ENCODE data around the gene ATL2.

- TF ChIP-seq POLR2A (IDR thresholded peaks at IDR 0.05), result no peak
- no peak for TF ChIP-seq CTCF (IDR thresholded peaks at IDR 0.05)
These were observed 110.6 kb downstream of the ATL2 start for GRCh38 chr2:38266382-38267061.
